Stimulated activated CD8-positive, alpha-beta memory T cell treated with anti-CD3 and anti-CD28 coated beads, Interleukin-12 subunit alpha, Interleukin-12 subunit beta, amount 100 ng/mL, for 24 hours (primary cell): ENCODE data around the gene CHD5.
"Not testable (repeated sequence)": the region's sequence is repeated elsewhere in the genome, so short reads cannot be mapped to it uniquely, and the experiment has no call there.

Experiments used
- DNase-seq: peaks from one replicate; pipeline ENCODE4 v3.0.0-alpha.2; 2020; ENCODE audit errors: extremely low read depth

CHD5 gene

GRCh38 chr1:6065093-6065858 is 114.8 kb downstream of the CHD5 start:
- no peak for DNase-seq

DNA sequence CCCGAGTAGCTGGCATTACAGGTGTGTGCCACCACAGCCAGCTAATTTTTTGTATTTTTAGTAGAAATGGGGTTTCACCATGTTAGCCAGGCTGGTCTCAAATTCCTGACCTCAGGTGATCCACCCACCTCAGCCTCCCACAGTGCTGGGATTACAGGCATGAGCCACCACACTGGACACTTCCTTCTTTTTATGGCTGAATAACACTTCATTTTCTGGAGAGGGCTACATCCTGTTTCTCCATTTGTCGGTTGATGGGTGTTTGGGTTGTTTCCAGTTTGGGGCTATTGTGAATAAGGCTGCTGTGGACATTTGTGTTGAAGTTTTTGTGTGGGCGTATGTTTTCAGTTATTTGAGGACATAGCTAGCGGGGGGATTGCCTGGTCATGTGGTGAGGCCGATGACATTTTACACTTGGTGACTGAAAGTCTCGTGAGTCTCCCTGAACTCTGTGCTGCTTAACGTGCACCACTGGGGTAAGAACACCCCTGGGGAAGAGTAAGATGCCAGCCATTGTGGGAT is 116.5 kb downstream of the CHD5 start:
- not testable (repeated sequence) for DNase-seq

DNA sequence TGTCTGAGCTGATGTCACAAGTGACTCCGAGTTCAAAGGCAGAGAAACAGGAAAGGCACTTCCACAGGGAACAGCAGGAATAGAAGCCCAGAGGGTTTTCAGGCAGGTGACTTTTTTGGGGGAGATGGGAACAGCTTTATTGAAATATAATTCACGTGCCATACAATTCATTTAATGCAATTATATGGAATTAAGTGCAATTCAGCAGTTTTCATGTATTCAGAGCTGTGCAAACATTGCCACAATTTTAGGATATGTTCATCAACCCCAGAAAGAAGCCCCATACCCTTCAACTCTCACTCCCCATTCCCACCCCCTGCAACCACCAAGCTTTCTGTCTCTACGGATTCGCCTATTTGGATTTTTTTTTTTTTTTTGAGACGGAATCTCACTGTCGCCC is 117.5 kb downstream of the CHD5 start:
- DNase-seq = no peak

DNA sequence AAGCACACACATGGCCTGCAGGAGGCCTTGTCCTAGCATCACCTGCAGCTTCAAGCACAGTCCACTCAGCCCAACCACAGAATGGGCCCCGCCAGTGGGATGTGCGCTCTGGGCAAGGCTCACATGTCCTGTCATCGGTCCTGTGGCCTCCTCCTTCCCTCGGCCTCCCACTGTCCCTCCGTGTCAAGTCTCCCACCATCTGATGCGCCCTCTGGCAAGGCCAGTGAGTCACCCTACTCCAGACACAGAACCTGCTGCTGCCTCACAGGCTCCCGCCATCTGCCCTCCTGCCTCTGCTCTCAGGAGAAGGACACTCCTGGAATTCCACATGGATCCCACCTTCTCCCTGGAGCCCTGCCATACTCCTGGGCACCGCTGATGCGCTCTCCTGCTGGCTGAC is 120.3 kb downstream of the CHD5 start:
- no peak for DNase-seq

GRCh38 chr1:6057170-6057845 is 122.8 kb downstream of the CHD5 start:
- DNase-seq = no peak

DNA sequence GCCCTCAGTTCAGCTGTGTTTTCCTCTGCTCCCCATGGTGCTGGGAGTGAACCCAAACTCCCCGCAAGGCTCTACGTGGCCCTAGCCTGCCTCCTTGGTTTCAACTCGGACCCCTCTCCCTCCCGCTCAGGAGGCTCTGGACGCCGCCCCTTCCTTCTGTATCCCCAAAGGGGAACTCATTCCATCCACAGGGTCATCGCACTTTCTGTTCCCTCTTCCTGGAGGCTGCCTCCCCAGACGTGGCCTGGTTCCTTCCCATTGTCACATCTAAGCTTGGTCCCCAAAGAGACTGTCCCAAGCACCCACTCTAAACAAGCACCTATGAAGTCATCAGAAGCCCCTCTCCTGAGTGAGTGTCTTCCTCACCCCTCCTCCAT is 123.6 kb downstream of the CHD5 start:
- no peak for DNase-seq

DNA sequence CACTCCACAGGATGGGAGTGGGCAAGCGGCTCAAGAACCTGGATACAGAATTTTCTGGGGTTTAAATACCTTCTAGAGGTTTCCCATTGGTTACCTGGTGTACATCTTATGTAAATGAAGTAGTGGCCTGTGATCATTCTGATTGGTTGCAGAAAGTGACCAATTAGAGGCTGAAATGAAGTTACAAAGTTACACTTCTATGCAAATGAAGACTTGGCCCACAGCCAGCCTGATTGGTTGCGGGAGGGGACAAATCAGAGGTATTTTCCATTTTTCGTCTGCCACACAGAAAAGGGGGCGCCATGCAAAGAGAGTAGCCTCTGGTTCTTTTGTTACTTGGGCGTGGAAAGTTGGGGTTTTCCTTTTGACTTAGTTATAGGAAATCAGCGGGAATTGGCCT is 125.5 kb downstream of the CHD5 start:
- DNase-seq = no peak

DNA sequence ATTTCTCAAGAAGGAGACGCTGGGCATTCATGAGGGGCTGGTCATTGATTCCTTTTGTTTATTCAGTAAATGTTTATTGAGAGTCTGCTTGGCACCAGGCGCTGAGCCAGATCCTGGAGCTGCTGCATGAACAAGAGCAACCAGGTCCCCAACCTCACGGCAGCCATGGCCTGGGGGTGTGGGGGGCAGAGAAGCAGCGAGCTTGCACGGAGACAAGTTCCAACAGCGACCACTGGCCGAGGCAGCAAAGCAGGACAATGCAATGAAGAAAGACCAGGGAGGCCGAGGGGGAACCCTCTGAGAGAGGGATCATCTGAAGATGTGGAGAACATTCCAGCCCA is 126.9 kb downstream of the CHD5 start:
- no peak for DNase-seq

GRCh38 chr1:6052543-6053205 is 127.4 kb downstream of the CHD5 start:
- no peak for DNase-seq
